OCI-LY3 (cell line): ENCODE measurements around the gene AGBL4.

ENCODE experiments used
- H2AFZ ChIP-seq: fragments of 200-600, 300-600 bp; shearing (Covaris generic); 2 replicates; pipeline ENCODE4 v1.6.0; 2014; ENCODE audit warnings: antibody characterized with exemption, low read depth, low read length
- H3K27ac ChIP-seq: fragments of 200-600, 300-600 bp; sonication (generic); 2 replicates; pipeline ENCODE4 v1.5.1; 2014; ENCODE audit warnings: mild to moderate bottlenecking, low read length, moderate library complexity, mixed read lengths
- H3K27me3 ChIP-seq: fragments of 200-600, 300-600 bp; sonication (generic); 2 replicates; pipeline ENCODE4 v1.6.1; 2014; ENCODE audit warnings: low read depth, low read length, mixed read lengths
- H3K36me3 ChIP-seq: fragments of 200-600, 300-600 bp; sonication (generic); replicated peaks from 2 replicates; pipeline ENCODE3; 2014; ENCODE audit warnings: low read depth, low read length, mixed read lengths
- H3K4me1 ChIP-seq: fragments of 300-600, 200-600 bp; sonication (generic); 2 replicates; pipeline ENCODE4 v1.6.1; 2014; ENCODE audit warnings: low read length, mixed read lengths
- H3K4me2 ChIP-seq: fragments of 200-600, 300-600 bp; sonication (generic); 2 replicates; pipeline ENCODE4 v1.6.1; 2014; ENCODE audit warnings: low read length, mixed read lengths
- H3K4me3 ChIP-seq: fragments of 300-600, 200-600 bp; sonication (generic); 2 replicates; pipeline ENCODE4 v1.5.1; 2014; ENCODE audit warnings: antibody characterized with exemption, mild to moderate bottlenecking, low read length, moderate library complexity
- H3K79me2 ChIP-seq: fragments of 300-600, 200-600 bp; shearing (Covaris generic); 2 replicates; pipeline ENCODE4 v1.6.1; 2014; ENCODE audit warnings: mild to moderate bottlenecking, low read length, mixed read lengths
- H3K9ac ChIP-seq: fragments of 300-600, 200-600 bp; shearing (Covaris generic); 2 replicates; pipeline ENCODE4 v1.6.0; 2014; ENCODE audit warnings: mild to moderate bottlenecking, low read length, moderate library complexity
- H3K9me3 ChIP-seq: fragments of 200-600, 300-600 bp; shearing (Covaris generic); 2 replicates; pipeline ENCODE4 v1.6.1; 2014; ENCODE audit warnings: low read length, mixed read lengths; ENCODE audit not compliant: insufficient read depth
- H4K20me1 ChIP-seq: fragments of 200-600, 300-600 bp; sonication (generic); 2 replicates; pipeline ENCODE4 v1.6.1; 2016; ENCODE audit warnings: low read length, mixed read lengths; ENCODE audit not compliant: insufficient read depth
- EZH2phosphoT487 ChIP-seq: fragments of 200-600 bp; shearing (Covaris generic); IDR thresholded peaks from 2 replicates; pipeline ENCODE4 v1.6.1; 2018; ENCODE audit warnings: antibody characterized with exemption, mixed run types, low read depth
- TF ChIP-seq, protein P1 (sequence below): fragments of 200-600, 300-600 bp; sonication (generic); IDR thresholded peaks from 2 replicates; pipeline ENCODE4 v1.5.1; 2014; ENCODE audit warnings: antibody characterized with exemption, low read length, low read depth

AGBL4 gene

DNA sequence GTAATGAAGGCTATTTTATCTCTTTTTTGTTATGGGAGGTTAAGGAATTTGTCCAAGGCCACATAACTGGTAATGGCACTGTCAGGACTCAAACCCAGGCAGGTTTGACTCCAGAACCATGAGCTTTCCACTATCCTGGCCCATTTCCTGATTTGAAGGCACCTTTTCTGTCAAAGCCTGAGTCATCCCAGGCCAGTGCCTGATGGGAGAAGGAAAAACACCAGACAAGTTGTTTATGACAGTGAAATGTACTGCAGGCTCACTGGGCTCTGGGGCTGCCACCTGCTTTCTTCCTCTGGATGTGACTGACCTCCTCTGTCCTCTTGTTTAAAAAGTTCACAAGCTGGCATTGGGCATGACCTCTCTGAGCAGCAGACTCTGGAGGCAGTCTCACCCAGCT is 1479.9 kb downstream of the AGBL4 start:
- H3K27ac ChIP-seq: no peak overlapping the region
- no peaks in the 10 kb centered on the region for H3K9me3 ChIP-seq
- H3K4me2 ChIP-seq: no peak overlapping the region
- TF ChIP-seq, protein P1, sequence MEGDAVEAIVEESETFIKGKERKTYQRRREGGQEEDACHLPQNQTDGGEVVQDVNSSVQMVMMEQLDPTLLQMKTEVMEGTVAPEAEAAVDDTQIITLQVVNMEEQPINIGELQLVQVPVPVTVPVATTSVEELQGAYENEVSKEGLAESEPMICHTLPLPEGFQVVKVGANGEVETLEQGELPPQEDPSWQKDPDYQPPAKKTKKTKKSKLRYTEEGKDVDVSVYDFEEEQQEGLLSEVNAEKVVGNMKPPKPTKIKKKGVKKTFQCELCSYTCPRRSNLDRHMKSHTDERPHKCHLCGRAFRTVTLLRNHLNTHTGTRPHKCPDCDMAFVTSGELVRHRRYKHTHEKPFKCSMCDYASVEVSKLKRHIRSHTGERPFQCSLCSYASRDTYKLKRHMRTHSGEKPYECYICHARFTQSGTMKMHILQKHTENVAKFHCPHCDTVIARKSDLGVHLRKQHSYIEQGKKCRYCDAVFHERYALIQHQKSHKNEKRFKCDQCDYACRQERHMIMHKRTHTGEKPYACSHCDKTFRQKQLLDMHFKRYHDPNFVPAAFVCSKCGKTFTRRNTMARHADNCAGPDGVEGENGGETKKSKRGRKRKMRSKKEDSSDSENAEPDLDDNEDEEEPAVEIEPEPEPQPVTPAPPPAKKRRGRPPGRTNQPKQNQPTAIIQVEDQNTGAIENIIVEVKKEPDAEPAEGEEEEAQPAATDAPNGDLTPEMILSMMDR: no peak
- TF ChIP-seq EZH2phosphoT487: no peak
- H3K36me3 ChIP-seq: no peaks in the 10 kb centered on the region
- H3K4me1 ChIP-seq: no peaks in the 10 kb centered on the region
- H3K4me3 ChIP-seq: no peak overlapping the region
- H4K20me1 ChIP-seq: no peaks in the 10 kb centered on the region
- no peaks in the 10 kb centered on the region for H3K27me3 ChIP-seq
- no peak overlapping the region for H2AFZ ChIP-seq
- no peaks in the 10 kb centered on the region for H3K79me2 ChIP-seq
- H3K9ac ChIP-seq: no peak overlapping the region

DNA sequence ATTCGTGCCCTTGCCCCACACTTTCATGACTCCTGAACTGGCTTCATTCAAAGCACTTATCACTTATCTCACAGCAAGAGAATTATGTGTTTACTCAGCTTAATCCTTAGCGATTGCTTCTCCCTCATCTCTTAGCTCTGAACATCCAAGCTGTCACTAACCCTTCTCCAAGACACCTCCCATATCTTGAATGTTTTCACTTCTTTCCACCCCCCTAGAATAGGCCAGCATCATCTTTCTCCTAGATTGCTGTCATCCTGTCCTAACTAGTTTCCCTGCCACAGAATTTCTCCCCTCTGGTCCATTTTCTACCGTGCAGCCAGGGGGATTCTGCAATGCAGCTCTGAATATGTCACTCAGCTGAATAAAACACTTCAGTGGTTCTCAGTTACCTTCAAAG is 1483.2 kb downstream of the AGBL4 start:
- no peak overlapping the region for H3K9ac ChIP-seq
- no peaks in the 10 kb centered on the region for H4K20me1 ChIP-seq
- TF ChIP-seq, protein P1: no peak
- TF ChIP-seq EZH2phosphoT487: no peak
- no peak overlapping the region for H2AFZ ChIP-seq
- no peaks in the 10 kb centered on the region for H3K36me3 ChIP-seq
- no peaks in the 10 kb centered on the region for H3K27me3 ChIP-seq
- no peaks in the 10 kb centered on the region for H3K79me2 ChIP-seq
- H3K27ac ChIP-seq: no peak overlapping the region
- no peaks in the 10 kb centered on the region for H3K9me3 ChIP-seq
- no peak overlapping the region for H3K4me2 ChIP-seq
- H3K4me3 ChIP-seq: no peak overlapping the region
- no peaks in the 10 kb centered on the region for H3K4me1 ChIP-seq

DNA sequence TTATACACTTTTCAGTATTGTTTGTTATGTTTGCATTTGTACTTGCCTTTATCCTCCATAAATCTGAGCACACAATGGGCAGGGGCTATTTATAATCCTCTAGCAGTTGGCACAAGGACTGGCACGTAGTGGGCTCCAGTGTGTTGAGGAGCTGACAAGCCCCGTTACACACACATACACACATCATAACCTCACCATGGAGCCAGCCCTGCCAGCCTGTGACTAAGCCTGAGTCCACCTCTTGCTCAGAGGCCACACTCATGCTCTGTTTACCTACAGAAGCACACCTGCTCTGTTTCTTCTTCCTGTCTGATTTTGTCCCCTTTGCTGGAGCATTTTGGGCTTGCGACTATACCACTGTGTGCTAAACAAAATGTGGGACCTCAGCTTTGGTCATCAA is 1487.3 kb downstream of the AGBL4 start:
- Histone ChIP-seq H3K4me2 (no peak overlapping the region), H3K9me3 (no peaks in the 10 kb centered on the region), H3K4me3 (no peak overlapping the region), H3K27ac (no peak overlapping the region), H3K27me3 (no peaks in the 10 kb centered on the region), H3K4me1 (no peaks in the 10 kb centered on the region), H3K36me3 (no peaks in the 10 kb centered on the region), H4K20me1 (no peaks in the 10 kb centered on the region), H3K79me2 (no peaks in the 10 kb centered on the region), H2AFZ (no peak overlapping the region), H3K9ac (no peak overlapping the region)
- no peak for TF ChIP-seq EZH2phosphoT487
- TF ChIP-seq, protein P1: no peak

DNA sequence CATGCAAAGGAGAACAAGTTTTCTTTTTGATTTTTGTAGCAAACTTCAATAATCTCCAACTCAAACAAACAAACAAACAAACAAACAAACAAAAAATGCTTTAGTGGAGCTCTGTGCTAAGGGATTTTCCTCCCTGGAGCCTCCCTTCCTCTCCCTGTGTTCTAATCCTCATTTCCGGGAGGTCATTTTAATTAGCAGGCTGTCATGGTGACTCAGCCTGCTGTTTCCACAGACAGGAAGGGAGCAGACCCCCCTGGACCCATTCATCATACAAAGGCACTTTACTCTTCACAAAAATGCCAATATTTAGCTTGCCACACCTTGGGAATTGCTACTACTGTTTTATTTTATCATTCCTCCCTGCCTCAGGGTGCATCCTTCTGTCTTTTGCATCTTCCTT is 1490.8 kb downstream of the AGBL4 start:
- TF ChIP-seq, protein P1: no peak
- no peak for TF ChIP-seq EZH2phosphoT487
- H3K4me2 ChIP-seq: no peak overlapping the region

More for the DNA sequence above, 1490.8 kb downstream of the AGBL4 start:
- Histone ChIP-seq H3K79me2 (no peaks in the 10 kb centered on the region), H3K4me3 (no peak overlapping the region), H3K9ac (no peak overlapping the region), H3K27ac (no peak overlapping the region), H3K9me3 (no peaks in the 10 kb centered on the region), H3K36me3 (no peaks in the 10 kb centered on the region), H3K27me3 (no peaks in the 10 kb centered on the region; the same call in 1 of the 2 replicates), H2AFZ (no peak overlapping the region), H3K4me1 (no peaks in the 10 kb centered on the region), H4K20me1 (no peaks in the 10 kb centered on the region)
